Kidney epithelial cell (primary cell): ENCODE results near the gene NFASC. TPM values are rescaled to one million over a fixed set of nuclear protein-coding genes. Genes with fewer than 3 reads are reported as not detected.

Source experiments
- DNase-seq: peaks from one replicate; pipeline ENCODE4 v3.0.0-alpha.2; 2010; ENCODE audit warnings: low read depth
- H3K27me3 ChIP-seq: 2 replicates; pipeline ENCODE4 v1.6.0; 2011; ENCODE audit warnings: low read length; ENCODE audit not compliant: control insufficient read depth, insufficient read depth
- H3K36me3 ChIP-seq: 2 replicates; pipeline ENCODE4 v1.5.1; 2011; ENCODE audit warnings: low read length; ENCODE audit not compliant: control insufficient read depth, insufficient read depth
- H3K4me3 ChIP-seq: 2 replicates; pipeline ENCODE4 v1.5.1; 2011; ENCODE audit warnings: low read depth, mild to moderate bottlenecking, control low read depth, low read length
- CTCF ChIP-seq: IDR thresholded peaks from 2 replicates; pipeline ENCODE4 v1.5.1; 2011; ENCODE audit warnings: mild to moderate bottlenecking, moderate library complexity, low read length, control low read depth, inconsistent platforms; ENCODE audit not compliant: insufficient read depth, poor library complexity, severe bottlenecking
- total RNA-seq: library from RNA; depleted of rRNA; stranded (reverse); fragments of >200 nt; gene quantifications from 2 replicates; pipeline ENCODE4 v1.2.3, GENCODE V29; 2015

Gene NFASC
- total RNA-seq, 1 donor from 2014 or later: 1.2 TPM

GRCh38 chr1:204931768-204932572, 61.3 kb downstream of the NFASC start:
- DNase-seq: no peak
- Histone ChIP-seq H3K27me3 (no peaks in the 10 kb centered on the region), H3K4me3 (no peak overlapping the region), H3K36me3 (no peaks in the 10 kb centered on the region)
- no peak for TF ChIP-seq CTCF

- Histone ChIP-seq H3K27me3 (no peaks in the 10 kb centered on the region), H3K4me3 (no peak overlapping the region), H3K36me3 (no peaks in the 10 kb centered on the region)
- DNase-seq: no peak
- no peak for TF ChIP-seq CTCF
These were observed 61.9 kb downstream of the NFASC start for GRCh38 chr1:204932573-204932909.

GRCh38 chr1:204935155-204935554, 64.5 kb downstream of the NFASC start:
- DNase-seq: no peak
- no peak for TF ChIP-seq CTCF
- Histone ChIP-seq H3K36me3 (no peaks in the 10 kb centered on the region), H3K27me3 (no peaks in the 10 kb centered on the region), H3K4me3 (no peak overlapping the region)

- peaks cover 2% of the 10 kb centered on the region for H3K27me3 ChIP-seq
- DNase-seq: no peak
- H3K36me3 ChIP-seq: no peaks in the 10 kb centered on the region
- no peak for TF ChIP-seq CTCF
- H3K4me3 ChIP-seq: no peak overlapping the region
These were observed 66.1 kb downstream of the NFASC start for GRCh38 chr1:204936765-204937164.

GRCh38 chr1:204937901-204938300, 67.2 kb downstream of the NFASC start:
- DNase-seq: no peak
- TF ChIP-seq CTCF: no peak
- H3K4me3 ChIP-seq: no peak overlapping the region
- H3K27me3 ChIP-seq: peaks cover 2% of the 10 kb centered on the region
- no peaks in the 10 kb centered on the region for H3K36me3 ChIP-seq

GRCh38 chr1:204940591-204940990, 69.9 kb downstream of the NFASC start:
- no peaks in the 10 kb centered on the region for H3K36me3 ChIP-seq
- H3K27me3 ChIP-seq: peaks cover 2% of the 10 kb centered on the region
- no peak for DNase-seq
- no peak overlapping the region for H3K4me3 ChIP-seq
- TF ChIP-seq CTCF: no peak
